Measurements from ENCODE around the gene CAMTA2.
"Not testable (repeated sequence)": the region's sequence is repeated elsewhere in the genome, so short reads cannot be mapped to it uniquely, and the experiment has no call there.

DNA sequence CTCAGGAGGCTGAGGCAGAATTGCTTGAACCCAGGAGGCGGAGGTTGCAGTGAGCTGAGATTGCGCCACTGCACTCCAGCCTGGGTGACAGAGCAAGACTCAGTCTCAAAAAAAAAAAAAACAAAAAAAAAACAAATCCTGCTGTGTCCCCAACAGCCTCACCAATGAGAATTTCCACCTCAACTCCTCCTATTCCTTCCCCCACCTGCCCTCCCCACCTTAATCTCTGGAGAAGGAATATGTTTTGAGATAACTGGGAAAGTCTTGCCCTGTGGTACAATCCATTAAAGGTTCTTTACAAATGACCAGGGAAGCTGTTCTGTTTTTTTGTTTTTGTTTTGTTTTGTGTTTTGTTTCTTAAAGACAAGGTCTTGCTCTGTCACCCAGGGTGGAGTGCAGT lies 42.7 kb upstream of the CAMTA2 start:
- TF ChIP-seq, protein P1, sequence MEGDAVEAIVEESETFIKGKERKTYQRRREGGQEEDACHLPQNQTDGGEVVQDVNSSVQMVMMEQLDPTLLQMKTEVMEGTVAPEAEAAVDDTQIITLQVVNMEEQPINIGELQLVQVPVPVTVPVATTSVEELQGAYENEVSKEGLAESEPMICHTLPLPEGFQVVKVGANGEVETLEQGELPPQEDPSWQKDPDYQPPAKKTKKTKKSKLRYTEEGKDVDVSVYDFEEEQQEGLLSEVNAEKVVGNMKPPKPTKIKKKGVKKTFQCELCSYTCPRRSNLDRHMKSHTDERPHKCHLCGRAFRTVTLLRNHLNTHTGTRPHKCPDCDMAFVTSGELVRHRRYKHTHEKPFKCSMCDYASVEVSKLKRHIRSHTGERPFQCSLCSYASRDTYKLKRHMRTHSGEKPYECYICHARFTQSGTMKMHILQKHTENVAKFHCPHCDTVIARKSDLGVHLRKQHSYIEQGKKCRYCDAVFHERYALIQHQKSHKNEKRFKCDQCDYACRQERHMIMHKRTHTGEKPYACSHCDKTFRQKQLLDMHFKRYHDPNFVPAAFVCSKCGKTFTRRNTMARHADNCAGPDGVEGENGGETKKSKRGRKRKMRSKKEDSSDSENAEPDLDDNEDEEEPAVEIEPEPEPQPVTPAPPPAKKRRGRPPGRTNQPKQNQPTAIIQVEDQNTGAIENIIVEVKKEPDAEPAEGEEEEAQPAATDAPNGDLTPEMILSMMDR (IDR thresholded peaks at IDR 0.05): not testable (repeated sequence)
- TF ChIP-seq POLR2A (IDR thresholded peaks at IDR 0.05): not testable (repeated sequence)

Data from sigmoid colon (tissue), 3 donors.